Measurements from ENCODE around the gene ARMH2.
A peak's percentile ranks its signal among the peaks of the same experiment; 100 is the strongest.

ARMH2 gene

GRCh38 chr6:24838994-24839393 lies 40.3 kb upstream of the ARMH2 start:
- no peak for DNase-seq (ENCODE audit: low spot score)

GRCh38 chr6:24838081-24838480 lies 39.4 kb upstream of the ARMH2 start:
- Histone ChIP-seq H3K4me3 (no peak overlapping the region), H3K27ac (peak overlapping the region in 1 of 2 donors; percentile 0)
- DNase-seq (ENCODE audit: low spot score): no peak
- no peak for TF ChIP-seq CTCF (IDR thresholded peaks at IDR 0.05)

More at GRCh38 chr6:24838994-24839393, 40.3 kb upstream of the ARMH2 start:
- Histone ChIP-seq H3K27ac (no peak overlapping the region), H3K4me3 (no peak overlapping the region)
- TF ChIP-seq CTCF (IDR thresholded peaks at IDR 0.05): no peak

- H3K4me3 ChIP-seq: no peak overlapping the region
- DNase-seq (ENCODE audit: low spot score): no peak
- TF ChIP-seq CTCF (IDR thresholded peaks at IDR 0.05): no peak
- peak overlapping the region in 1 of 2 donors; percentile 22 for H3K27ac ChIP-seq
Measured at GRCh38 chr6:24836109-24836508, 37.4 kb upstream of the ARMH2 start.

GRCh38 chr6:24833711-24834386 lies 35.1 kb upstream of the ARMH2 start:
- no peak overlapping the region for H3K27ac ChIP-seq
- DNase-seq (ENCODE audit: low spot score): no peak

GRCh38 chr6:24832794-24833193 lies 34.1 kb upstream of the ARMH2 start:
- Histone ChIP-seq H3K27ac (no peak overlapping the region), H3K4me3 (no peak overlapping the region)
- DNase-seq (ENCODE audit: low spot score): no peak
- TF ChIP-seq CTCF (IDR thresholded peaks at IDR 0.05): no peak

More at GRCh38 chr6:24833711-24834386, 35.1 kb upstream of the ARMH2 start:
- no peak for TF ChIP-seq CTCF (IDR thresholded peaks at IDR 0.05)
- H3K4me3 ChIP-seq: no peak overlapping the region

- Histone ChIP-seq H3K27ac (no peak overlapping the region), H3K4me3 (no peak overlapping the region)
- no peak for DNase-seq (ENCODE audit: low spot score)
- no peak for TF ChIP-seq CTCF (IDR thresholded peaks at IDR 0.05)
Measured at GRCh38 chr6:24831771-24832716, 33.3 kb upstream of the ARMH2 start.
